ENCODE data around the gene NFS1.

NFS1 gene

DNA sequence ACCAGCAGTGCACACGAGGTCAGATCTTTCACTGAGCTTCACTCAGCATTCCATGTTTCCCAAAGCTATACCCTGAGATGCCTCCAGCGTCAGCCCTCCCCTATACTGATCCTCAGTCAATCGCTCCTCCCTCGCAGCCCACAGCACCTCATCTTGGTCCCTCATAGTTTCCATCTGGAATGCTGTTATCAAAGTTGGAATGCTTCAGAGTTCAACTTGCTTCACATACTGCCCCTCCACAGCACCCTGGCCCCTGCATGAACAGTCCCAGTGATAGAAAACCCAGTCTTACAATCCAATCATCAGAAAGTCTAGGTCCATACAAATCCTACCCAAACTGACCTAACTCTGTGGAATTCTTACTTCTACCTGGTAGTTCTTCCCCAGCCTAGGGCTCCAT lies 63.5 kb downstream of the NFS1 start:
- DNase-seq, result no peak

DNA sequence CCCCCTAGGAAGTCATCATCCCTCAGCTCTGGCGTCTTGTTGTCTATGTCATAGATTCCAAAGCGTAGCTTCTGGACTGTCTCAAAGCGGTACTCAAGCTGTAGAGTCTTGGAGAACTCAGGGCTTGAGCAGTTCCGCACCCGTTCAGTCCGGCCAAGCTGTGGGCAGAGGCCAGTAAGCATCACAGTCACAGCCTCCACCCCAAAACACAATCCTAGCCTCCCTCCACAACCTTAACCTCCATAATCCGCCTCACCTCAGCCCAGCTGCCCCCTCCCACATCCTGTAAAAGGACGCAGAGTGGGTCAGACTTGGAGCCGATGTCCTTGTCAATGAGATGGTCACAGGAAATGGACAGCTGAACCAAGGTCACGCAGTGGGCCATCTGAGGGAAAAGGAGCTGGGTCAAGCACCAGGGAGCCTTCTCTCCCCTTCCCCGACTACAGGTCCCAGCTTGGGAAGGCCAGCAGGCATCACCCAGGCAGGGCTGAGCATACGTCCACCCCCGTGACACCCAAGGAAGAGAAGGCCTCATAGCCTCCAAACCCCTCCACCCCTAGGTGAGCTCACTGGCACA lies 66.5 kb downstream of the NFS1 start:
- no peak for DNase-seq

DNA sequence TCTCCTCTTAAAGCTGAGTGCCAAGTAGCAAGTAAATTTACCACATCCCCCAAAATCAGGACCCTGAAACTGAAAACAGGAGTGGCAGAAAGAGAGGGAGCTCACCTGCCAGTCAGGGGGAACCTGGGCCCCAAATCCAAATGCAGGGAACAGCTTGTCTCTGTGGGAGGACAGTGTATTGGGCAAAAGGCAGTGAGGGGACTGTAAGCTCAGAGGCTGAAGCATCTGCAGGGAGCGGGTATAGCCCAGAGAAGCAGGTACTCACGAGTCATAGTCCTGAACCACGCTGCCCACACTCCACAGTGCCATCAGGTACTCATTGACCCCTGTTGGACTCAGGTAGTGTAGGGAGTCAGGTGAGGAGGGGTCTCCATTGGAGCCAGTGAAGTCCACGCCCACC lies 68.5 kb downstream of the NFS1 start:
- DNase-seq, result no peak

DNA sequence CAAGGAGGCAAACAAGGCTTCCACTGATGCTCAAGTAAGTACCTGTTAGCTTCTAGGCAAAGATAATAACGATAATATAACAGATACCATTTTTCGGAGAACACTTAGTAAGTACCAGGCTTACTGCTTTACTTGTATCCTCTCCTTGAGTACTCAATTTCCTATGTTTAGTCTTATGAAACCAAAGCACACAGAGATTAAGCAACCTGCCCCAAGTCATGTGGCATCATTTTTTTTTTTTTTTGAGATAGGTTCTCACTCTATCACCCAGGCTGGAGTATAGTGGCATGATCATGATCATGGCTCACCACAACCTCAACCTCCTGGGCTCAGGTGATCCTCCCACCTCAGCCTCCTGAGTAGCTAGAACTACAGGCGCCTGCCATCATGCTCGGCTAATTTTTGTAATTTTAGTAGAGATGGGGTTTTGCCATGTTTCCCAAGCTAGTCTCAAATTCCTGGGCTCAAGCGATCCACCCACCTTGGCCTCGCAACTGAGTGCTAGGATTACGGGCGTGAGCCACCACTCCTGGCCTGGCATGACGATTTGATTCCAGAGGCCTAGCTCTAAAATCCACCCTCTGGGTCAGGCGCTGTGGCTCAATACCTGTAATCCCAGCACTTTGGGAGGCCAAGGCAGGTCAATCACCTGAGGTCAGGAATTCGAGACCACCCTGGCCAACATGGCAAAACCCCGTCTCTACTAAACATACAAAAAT lies 69.6 kb downstream of the NFS1 start:
- DNase-seq, result no peak

DNA sequence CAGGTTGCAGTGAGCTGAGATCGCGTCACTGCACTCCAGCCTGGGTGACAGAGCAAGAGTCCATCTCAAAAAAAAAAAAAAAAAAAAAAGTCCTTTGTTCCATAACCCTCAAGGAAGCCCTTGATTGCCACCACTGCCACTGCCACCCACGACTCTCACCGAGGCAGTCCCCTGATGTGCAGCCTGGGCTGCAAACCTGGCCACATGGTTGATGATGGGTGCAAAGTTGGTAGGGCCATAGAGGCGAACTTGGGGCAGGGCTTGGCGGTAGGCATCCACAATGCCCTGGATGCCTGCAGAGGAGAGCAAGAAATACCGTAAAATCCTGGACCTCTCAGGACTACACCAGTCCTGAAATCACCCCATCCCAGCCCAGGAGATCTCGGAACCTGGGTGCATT lies 72.0 kb downstream of the NFS1 start:
- DNase-seq, result no peak

DNA sequence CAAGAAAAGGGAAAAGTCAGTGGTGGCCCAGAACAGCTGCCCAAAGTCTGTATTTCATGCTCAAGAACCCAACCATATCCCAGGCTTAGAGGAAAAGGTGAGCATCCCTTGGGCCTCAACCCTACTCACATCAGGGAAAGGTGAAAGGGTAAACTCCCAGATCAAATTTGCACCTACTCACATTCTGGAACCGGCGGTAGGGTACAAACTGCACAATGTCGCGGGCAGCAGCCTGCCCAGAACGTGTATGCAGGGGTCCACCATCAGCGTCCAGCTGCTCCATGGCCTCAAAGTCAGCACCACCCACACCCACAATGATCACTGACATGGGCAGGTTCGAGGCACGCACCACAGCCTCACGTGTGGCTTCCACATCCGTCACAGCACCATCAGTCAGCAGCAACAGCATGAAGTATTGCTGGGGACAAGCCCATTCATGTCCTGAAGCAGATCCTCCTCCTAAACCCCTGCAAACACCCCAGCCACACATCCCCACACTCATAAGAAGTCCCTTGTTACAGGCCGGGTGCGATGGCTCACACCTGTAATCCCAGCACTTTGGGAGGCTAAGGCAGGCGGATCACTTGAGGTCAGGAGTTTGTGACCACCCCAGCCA lies 72.7 kb downstream of the NFS1 start:
- DNase-seq, result no peak

DNA sequence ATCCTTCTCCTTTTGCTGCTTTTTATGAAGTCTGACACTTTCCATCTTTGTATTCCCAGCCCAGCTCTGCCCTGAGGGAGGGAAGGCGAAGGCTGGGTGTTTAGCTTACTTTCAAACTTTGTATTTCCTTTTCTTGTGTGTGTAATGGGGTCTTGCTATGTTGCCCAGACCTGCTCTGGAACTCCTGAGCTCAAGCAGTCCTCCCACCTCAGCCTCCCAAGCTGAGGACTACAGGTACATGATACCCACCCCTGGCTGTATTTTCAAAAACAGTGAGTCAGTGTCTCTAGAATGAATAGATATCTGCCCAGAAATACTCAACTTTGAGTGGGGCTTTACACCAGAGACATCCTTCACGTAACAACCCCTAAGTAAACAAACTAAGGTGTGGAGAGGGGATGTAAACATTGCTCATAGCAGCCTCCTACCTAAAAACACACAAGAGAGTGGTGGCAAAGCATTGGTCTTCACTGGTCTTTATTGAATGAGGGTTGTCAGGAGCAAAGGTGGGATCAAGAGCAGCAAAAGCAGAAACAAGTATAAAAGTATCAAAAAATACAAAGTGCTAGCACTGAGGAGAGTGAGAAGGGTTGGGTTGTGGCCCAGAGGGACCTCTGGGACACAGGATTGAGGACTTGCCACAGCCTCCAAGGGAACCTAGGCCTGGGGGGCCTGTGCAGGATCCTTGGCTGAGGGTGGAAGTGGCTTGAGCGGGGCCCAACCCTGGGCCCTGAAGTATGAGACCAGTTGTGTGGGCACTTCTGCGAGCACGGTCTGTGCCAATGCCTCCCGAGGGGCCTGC lies 73.4 kb downstream of the NFS1 start:
- no peak for DNase-seq

DNA sequence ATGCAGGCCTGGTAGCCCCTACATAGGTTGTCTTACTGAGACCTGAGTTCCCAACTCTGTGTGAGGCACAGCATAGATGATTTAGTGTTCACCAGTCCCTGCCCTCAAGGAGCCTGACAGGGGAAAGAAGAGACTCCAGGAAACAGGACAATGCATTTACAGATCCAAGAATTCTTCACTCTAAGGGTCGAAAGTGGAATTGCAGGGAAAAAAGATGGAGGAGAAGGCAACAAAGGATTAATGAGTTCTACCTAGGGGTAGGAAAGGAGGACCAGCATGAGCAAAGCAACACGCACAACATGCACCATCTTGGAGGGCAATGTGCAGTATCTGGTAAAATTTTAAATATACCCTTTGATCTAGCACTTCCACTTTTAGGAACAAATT lies 77.6 kb downstream of the NFS1 start:
- no peak for DNase-seq

DNA sequence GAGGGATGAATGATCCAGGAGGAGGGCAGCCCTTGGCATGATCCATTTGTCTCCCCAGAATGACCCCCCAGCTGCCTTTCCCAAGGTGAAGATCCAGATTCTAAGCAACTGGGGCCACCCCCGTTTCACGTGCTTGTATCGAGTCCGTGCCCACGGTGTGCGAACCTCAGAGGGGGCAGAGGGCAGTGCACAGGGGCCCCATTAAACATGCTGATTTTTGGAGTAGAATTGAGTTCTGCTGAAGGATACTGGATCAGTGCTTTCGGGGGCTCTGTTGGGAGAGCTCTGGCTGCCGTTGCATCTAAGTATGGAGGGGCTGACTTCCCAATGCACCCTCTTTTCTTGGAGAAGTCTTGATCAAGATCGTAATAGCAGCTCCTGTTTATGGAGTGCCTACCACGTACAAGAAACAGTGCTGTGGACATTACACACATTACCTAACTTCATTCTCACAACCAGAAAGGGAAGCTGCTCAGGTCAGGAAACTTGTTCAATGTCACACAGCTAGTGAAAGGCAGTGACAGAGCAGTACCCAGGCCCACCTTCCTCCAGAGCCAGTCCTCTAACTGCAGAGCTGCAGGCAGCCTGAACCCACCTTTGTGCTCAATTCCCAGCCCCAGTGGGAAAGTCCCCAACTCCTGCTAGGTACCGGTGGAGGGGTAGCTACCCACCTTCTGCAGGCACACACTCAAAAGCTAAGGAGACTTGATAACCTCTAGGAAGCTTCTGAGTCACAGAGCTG lies 78.2 kb downstream of the NFS1 start:
- no peak for DNase-seq

DNA sequence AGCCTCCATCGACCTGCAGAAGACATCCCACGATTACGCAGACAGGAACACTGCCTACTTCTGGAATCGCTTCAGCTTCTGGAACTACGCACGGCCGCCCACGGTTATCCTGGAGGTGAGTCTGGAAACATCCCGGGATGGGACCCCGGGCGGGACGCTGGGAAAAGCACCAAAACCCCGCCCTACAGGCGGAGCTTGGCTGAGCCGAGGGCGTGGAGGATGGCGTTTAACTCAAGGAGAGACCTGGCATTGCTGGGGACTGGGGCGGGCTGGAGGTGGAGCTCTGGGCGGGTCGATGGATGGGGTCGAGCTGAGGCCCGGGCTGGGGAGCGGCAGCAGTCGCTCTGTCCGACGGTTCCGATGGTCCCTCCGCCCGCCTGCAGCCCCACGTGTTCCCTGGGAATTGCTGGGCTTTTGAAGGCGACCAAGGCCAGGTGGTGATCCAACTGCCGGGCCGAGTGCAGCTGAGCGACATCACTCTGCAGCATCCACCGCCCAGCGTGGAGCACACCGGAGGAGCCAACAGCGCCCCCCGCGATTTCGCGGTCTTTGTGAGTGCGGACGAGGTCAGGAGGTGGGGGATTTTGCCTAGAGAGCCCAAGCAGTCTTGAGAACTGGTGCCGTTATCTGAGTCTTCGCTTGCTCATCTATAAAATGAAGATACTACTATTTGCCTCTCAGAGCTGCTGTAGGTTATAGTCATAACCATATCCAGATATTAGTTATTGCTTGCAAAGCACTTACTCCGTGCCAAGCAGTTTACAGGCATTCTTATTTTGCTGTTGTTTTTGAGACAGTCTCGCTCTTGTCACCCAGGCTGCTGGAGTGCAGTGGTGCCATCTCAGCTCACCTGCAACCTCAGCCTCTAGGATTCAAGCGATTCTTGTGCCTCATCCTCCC lies 79.7 kb downstream of the NFS1 start:
- peak; percentile 43 to 60 (median 58) for DNase-seq

DNA sequence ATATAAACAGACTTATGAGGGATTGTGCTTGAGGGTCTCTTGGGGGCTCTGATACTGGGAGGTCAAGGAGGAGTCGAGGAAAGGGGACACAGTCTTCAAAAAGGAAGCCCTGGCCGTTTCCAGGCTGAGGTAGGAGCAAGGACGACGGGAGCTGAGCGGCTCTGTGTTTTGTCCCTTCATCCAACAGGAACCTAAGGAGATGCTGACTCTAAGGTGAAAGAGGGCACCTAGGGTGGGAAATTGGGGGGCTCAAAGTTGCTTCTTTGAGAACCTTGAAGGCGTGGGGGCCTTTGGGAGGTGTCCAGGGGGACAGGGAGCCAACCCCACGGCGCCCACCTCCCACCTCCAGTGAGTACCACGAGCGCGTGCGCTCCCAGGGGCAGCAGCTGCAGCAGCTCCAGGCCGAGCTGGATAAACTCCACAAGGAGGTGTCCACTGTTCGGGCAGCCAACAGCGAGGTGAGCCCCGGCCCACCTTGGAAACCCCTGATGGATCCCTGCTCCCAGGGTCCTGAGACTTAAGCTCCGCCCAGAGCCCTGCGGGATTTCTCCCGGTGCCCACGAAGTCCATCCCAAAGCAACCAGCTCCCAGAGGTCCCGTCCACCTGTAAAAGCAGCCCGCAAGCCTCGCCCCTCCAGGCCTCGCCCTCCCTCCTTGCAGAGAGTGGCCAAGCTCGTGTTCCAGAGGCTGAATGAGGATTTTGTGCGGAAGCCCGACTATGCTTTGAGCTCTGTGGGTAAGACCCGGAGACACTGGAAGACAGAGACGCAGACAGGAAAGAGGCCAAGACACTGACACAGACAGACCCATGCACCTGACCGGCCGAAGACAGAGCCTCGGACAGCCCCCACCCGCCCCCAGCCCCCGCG lies 80.7 kb downstream of the NFS1 start:
- DNase-seq, result no peak
